Parathyroid adenoma (tissue), 2 donors: Measurements from ENCODE around the gene EFNB2.

Source experiments
- H2AFZ ChIP-seq: fragments of 300-600 bp; sonication (generic); one replicate; pipeline ENCODE4 v1.7.0; 2017; ENCODE audit warnings: antibody characterized with exemption, mild to moderate bottlenecking
- H3K27ac ChIP-seq: fragments of 300-600 bp; sonication (generic); one replicate; pipeline ENCODE4 v1.7.0; 2017
- H3K27me3 ChIP-seq: fragments of 300-600 bp; sonication (generic); one replicate; pipeline ENCODE4 v1.7.0; 2017; ENCODE audit warnings: low read length; ENCODE audit not compliant: control insufficient read depth, insufficient read depth
- H3K36me3 ChIP-seq: fragments of 300-600 bp; sonication (generic); one replicate; pipeline ENCODE4 v1.7.0; 2017; ENCODE audit warnings: low read length; ENCODE audit not compliant: control insufficient read depth, insufficient read depth
- H3K4me1 ChIP-seq: fragments of 300-600 bp; sonication (generic); one replicate; pipeline ENCODE4 v1.7.0; 2017; ENCODE audit warnings: control low read depth
- H3K4me2 ChIP-seq: fragments of 300-600 bp; sonication (generic); one replicate; pipeline ENCODE4 v1.7.0; 2017; ENCODE audit warnings: low read length
- H3K4me3 ChIP-seq: fragments of 300-600 bp; sonication (generic); one replicate; pipeline ENCODE4 v1.7.0; 2017; ENCODE audit warnings: low read depth, low read length
- H3K79me2 ChIP-seq: fragments of 300-600 bp; sonication (generic); one replicate; pipeline ENCODE4 v1.7.0; 2017; ENCODE audit warnings: control low read depth
- H3K9ac ChIP-seq: fragments of 300-600 bp; sonication (generic); one replicate; pipeline ENCODE4 v1.7.0; 2017; ENCODE audit warnings: mild to moderate bottlenecking
- H3K9me3 ChIP-seq: fragments of 300-600 bp; sonication (generic); one replicate; pipeline ENCODE4 v1.7.0; 2017; ENCODE audit warnings: low read length; ENCODE audit not compliant: control insufficient read depth
- TF ChIP-seq, protein P1 (sequence below): fragments of 300-600 bp; sonication (generic); IDR thresholded peaks from one replicate; pipeline ENCODE4 v1.7.0; 2017; ENCODE audit warnings: antibody characterized with exemption, mild to moderate bottlenecking
- donor health status: primary hyperparathyroidism.

EFNB2 gene, protein sequence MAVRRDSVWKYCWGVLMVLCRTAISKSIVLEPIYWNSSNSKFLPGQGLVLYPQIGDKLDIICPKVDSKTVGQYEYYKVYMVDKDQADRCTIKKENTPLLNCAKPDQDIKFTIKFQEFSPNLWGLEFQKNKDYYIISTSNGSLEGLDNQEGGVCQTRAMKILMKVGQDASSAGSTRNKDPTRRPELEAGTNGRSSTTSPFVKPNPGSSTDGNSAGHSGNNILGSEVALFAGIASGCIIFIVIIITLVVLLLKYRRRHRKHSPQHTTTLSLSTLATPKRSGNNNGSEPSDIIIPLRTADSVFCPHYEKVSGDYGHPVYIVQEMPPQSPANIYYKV

DNA sequence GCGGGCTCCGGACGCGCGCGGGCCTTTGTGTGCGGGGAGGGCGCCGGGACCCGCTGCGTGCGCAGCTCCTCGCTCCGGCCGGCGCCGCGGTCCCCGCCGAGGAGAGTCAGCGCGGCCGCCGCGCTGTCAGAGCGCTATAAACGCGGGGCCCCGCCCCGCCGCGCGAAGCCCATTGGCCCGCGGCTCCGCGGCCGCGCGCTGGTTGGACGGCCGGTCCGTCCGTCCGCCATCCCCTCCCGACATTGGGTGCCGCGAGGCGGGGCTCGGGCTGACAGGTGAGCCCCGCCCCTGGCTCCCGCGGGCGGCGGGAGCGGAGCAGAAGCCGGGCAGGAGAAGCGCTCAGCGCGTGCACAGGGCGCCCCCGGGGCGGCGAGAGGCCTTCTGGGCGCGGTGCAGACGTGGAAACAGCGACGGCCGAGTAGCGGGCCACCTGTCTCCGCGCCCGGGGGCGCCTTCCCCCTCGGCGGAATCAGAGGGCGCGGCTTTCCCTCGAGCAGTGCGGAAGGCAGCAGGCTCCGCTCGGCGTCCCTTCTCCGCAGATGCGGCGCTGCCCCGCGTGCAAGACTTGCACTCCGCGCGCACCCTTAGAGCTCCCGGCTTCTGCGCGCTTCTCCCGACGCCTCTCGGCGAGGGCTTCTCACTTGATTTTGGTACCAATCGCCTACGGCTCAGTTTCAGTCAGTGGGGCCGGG lies at the start of gene EFNB2:
Gene EFNB2 (minus strand): TSS at position 111 of the 692 bp plus-strand sequence. CDS start 698 bp downstream, outside the sequence.
- peak within 1 kb of the TSS; percentile 49 for H3K27ac ChIP-seq
- peak within 1 kb of the TSS; percentile 71 for H3K4me3 ChIP-seq
- H3K9ac ChIP-seq: no peak within 1 kb of the TSS
- peak within 1 kb of the TSS; percentile 96 for H3K4me2 ChIP-seq
- no peaks in the 10 kb centered on the region for H3K36me3 ChIP-seq
- H3K9me3 ChIP-seq: no peaks in the 10 kb centered on the region
- H3K79me2 ChIP-seq: no peaks in the 10 kb centered on the region
- peak within 1 kb of the TSS; percentile 83 for H2AFZ ChIP-seq
- no peaks in the 10 kb centered on the region for H3K27me3 ChIP-seq
- TF ChIP-seq, protein P1, sequence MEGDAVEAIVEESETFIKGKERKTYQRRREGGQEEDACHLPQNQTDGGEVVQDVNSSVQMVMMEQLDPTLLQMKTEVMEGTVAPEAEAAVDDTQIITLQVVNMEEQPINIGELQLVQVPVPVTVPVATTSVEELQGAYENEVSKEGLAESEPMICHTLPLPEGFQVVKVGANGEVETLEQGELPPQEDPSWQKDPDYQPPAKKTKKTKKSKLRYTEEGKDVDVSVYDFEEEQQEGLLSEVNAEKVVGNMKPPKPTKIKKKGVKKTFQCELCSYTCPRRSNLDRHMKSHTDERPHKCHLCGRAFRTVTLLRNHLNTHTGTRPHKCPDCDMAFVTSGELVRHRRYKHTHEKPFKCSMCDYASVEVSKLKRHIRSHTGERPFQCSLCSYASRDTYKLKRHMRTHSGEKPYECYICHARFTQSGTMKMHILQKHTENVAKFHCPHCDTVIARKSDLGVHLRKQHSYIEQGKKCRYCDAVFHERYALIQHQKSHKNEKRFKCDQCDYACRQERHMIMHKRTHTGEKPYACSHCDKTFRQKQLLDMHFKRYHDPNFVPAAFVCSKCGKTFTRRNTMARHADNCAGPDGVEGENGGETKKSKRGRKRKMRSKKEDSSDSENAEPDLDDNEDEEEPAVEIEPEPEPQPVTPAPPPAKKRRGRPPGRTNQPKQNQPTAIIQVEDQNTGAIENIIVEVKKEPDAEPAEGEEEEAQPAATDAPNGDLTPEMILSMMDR: no peak
- no peaks in the 10 kb centered on the region for H3K4me1 ChIP-seq

DNA sequence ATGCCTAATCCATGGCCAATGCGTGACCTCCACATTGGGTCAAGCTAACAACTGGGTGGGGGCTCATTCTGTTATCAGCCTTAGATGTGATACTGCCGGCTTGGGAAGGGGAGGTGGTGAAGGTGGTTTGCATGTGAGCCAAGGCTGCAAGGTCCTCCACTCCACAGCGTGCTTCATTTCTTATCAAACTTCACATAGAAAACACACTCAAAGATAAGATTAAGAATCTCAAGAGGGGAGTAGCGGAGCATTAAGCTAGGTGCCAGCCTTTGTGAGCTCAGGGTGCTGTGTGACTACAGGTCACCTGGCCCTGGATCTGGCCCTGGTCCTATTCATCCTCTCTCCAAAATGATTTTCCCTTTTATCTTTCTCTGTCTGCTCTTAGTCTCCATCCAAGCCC lies 45.8 kb upstream of the EFNB2 start:
- H3K9me3 ChIP-seq: no peaks in the 10 kb centered on the region
- H3K9ac ChIP-seq: no peak overlapping the region
- H3K27me3 ChIP-seq: no peaks in the 10 kb centered on the region
- TF ChIP-seq, protein P1: no peak
- no peak overlapping the region for H3K27ac ChIP-seq
- H3K4me3 ChIP-seq: no peak overlapping the region
- H3K79me2 ChIP-seq: no peaks in the 10 kb centered on the region
- H3K36me3 ChIP-seq: no peaks in the 10 kb centered on the region
- no peak overlapping the region for H3K4me2 ChIP-seq
- no peaks in the 10 kb centered on the region for H3K4me1 ChIP-seq
- no peak overlapping the region for H2AFZ ChIP-seq

DNA sequence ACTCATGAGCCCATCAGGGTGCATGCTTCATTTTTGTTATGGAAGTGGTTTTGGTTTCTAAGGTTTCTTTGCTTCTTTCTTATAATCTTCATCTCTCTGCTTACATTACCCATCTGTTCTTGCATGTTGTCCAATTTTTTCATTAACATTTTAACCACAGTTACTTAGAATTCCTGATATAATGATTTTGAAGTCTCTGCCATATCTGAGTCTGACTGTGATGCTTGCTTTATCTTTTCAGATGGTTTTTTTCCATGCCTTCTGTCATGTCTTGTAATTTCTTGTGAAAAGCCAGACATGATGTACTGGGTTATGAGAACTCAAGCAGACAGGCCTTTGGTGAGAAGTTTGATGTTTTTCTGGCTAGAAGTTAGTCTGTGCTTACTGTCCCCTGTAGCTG lies 40.4 kb upstream of the EFNB2 start:
- Histone ChIP-seq H3K27me3 (no peaks in the 10 kb centered on the region), H3K9ac (no peak overlapping the region), H3K4me3 (no peak overlapping the region), H3K9me3 (no peaks in the 10 kb centered on the region), H3K4me2 (no peak overlapping the region), H3K27ac (no peak overlapping the region), H3K79me2 (no peaks in the 10 kb centered on the region), H3K4me1 (no peaks in the 10 kb centered on the region), H3K36me3 (no peaks in the 10 kb centered on the region), H2AFZ (no peak overlapping the region)
- TF ChIP-seq, protein P1: no peak

DNA sequence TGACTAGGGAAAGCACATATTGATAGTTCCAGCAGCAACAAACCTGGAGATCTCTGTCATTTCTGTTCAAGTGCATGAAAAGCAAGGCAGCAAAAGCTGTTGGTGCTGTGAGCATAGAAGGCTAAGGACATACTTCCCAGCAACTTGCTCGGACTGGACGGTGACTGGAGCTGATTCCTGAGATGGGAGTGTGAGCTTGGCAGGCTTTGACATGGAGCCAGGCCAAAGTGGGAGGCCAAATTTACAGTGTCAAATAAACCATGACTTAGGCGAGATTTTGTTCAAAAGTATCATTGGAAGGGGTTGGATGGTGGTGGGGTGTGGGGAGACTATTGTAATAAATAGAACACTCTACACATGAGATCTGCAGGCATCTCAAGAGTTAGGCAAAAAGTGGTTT lies 38.4 kb upstream of the EFNB2 start:
- Histone ChIP-seq H3K4me2 (no peak overlapping the region), H3K79me2 (no peaks in the 10 kb centered on the region), H3K27me3 (no peaks in the 10 kb centered on the region), H3K36me3 (no peaks in the 10 kb centered on the region), H3K27ac (no peak overlapping the region), H2AFZ (no peak overlapping the region), H3K4me3 (no peak overlapping the region), H3K9ac (no peak overlapping the region), H3K4me1 (no peaks in the 10 kb centered on the region), H3K9me3 (no peaks in the 10 kb centered on the region)
- TF ChIP-seq, protein P1: no peak
